Adipocyte (in vitro differentiated cells): ENCODE measurements around the gene CAD.
"Not testable (repeated sequence)": the region's sequence is repeated elsewhere in the genome, so short reads cannot be mapped to it uniquely, and the experiment has no call there.

Experiments
- DNase-seq: peaks from one replicate; pipeline ENCODE4 v3.0.0-alpha.2; 2015; ENCODE audit warnings: low read depth
- H3K27me3 ChIP-seq: replicated peaks from 2 replicates; pipeline ENCODE4 v1.7.0; 2013; ENCODE audit warnings: mild to moderate bottlenecking, low read length, moderate library complexity; ENCODE audit not compliant: control insufficient read depth, insufficient read depth
- H3K36me3 ChIP-seq: 2 replicates; pipeline ENCODE4 v1.7.0; 2013; ENCODE audit warnings: low read length, mild to moderate bottlenecking, moderate library complexity; ENCODE audit not compliant: control insufficient read depth, insufficient read depth, severe bottlenecking
- H3K4me1 ChIP-seq: 2 replicates; pipeline ENCODE4 v1.7.0; 2013; ENCODE audit warnings: mild to moderate bottlenecking, low read length, moderate library complexity; ENCODE audit not compliant: control insufficient read depth, insufficient read depth
- H3K4me3 ChIP-seq: 2 replicates; pipeline ENCODE4 v1.7.0; 2013; ENCODE audit warnings: mild to moderate bottlenecking, low read length, moderate library complexity
- H3K9ac ChIP-seq: 2 replicates; pipeline ENCODE4 v1.7.0; 2013; ENCODE audit warnings: mild to moderate bottlenecking, low read length, moderate library complexity
- H3K9me3 ChIP-seq: 2 replicates; pipeline ENCODE4 v1.7.0; 2013; ENCODE audit warnings: mild to moderate bottlenecking, low read length, moderate library complexity; ENCODE audit not compliant: control insufficient read depth

The CAD gene

GRCh38 chr2:27184115-27184514 is 33.1 kb upstream of the CAD start:
- Histone ChIP-seq H3K27me3 (no peaks in the 10 kb centered on the region), H3K4me3 (no peak overlapping the region), H3K4me1 (peaks cover 91% of the 10 kb centered on the region), H3K9ac (peak overlapping the region; percentile 87), H3K9me3 (no peaks in the 10 kb centered on the region), H3K36me3 (no peaks in the 10 kb centered on the region)
- peak; percentile 43 for DNase-seq

- peak; percentile 70 for DNase-seq
- Histone ChIP-seq H3K27me3 (no peaks in the 10 kb centered on the region), H3K9ac (peak overlapping the region; percentile 87), H3K9me3 (no peaks in the 10 kb centered on the region), H3K4me1 (peaks cover 78% of the 10 kb centered on the region), H3K4me3 (peak overlapping the region; percentile 0), H3K36me3 (no peaks in the 10 kb centered on the region)
These were observed 31.7 kb upstream of the CAD start for GRCh38 chr2:27185331-27186026.

DNA sequence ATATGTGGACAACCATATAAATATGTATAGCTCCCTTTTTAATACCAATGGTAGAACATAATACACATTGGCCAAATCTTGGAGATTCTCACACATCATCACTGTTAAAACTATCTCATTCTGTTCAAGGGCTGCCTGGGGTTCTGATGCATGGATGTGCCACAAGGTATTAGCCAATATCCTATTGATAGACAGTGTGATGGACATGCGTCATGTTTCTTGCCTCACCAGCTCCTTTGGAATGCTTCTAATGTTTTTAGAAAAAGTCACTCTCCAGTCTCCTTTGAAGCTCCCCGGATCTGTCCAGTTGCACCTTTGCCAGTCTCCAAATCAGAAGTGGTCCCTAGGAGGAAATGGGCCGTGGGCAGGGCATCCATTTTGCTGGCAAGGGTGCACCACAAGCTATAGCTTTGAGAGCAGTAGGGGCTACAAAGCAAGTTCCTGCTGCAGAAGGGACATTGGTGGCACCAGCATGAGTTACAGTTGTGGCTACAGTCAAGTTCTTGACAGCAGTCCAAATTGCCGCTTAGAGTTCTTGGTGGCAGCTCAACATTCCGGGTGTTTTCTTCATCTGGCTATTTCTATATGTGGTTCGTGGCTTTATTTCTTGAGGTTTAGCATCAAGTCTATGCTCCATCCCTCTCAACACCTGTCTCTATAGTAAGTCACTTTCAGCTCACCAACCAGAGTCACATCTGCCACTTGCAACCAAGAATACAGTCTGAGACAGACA is 30.4 kb upstream of the CAD start:
- Histone ChIP-seq H3K27me3 (no peaks in the 10 kb centered on the region), H3K9ac (peak overlapping the region; percentile 87), H3K9me3 (no peaks in the 10 kb centered on the region), H3K4me3 (peak overlapping the region; percentile 0), H3K4me1 (peaks cover 72% of the 10 kb centered on the region), H3K36me3 (no peaks in the 10 kb centered on the region)
- DNase-seq = no peak

GRCh38 chr2:27189989-27190388 is 27.2 kb upstream of the CAD start:
- no peaks in the 10 kb centered on the region for H3K27me3 ChIP-seq
- H3K4me1 ChIP-seq = peaks cover 40% of the 10 kb centered on the region
- H3K9ac ChIP-seq = no peak overlapping the region
- H3K9me3 ChIP-seq = no peaks in the 10 kb centered on the region
- H3K36me3 ChIP-seq = no peaks in the 10 kb centered on the region
- DNase-seq = no peak
- H3K4me3 ChIP-seq = no peak overlapping the region

DNA sequence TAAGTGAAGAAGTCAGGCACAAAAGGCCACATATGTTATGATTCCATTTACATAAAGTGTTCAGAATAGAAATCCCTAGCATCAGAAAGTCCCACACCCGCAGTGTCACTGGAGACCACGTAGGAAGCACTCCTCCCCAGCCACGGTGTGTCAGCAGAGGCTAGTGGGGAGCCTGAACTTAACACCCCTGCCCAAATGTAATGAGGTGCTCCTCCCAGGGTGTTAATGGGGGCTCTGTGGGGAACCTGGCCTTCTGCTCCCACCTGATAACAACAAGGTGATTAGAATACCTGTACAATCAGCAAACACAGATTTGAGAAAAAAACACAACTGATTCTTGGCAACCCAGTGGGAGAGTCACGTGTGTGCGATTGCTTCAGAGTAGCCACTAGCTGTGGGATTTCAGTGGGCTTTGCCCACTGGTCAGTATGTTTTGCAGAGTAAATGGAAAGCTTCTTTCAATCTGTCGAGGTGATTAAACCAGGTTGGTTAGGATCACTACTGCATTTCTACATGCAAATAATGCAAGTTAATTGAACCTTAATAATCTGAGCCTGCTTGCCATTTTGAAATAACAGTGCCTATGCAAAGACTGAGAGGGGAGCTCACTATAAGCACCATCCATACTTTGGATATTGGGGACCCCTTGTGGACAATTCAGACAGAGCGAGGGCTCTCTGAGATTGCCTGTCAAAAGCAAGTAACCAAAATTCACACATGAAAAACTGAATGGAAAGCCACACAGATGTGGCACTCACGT is 25.9 kb upstream of the CAD start:
- H3K36me3 ChIP-seq = no peaks in the 10 kb centered on the region
- H3K4me1 ChIP-seq = peaks cover 28% of the 10 kb centered on the region
- no peaks in the 10 kb centered on the region for H3K27me3 ChIP-seq
- no peak overlapping the region for H3K4me3 ChIP-seq
- H3K9me3 ChIP-seq = no peaks in the 10 kb centered on the region
- peak overlapping the region; percentile 56 for H3K9ac ChIP-seq
- peak; percentile 80 for DNase-seq

DNA sequence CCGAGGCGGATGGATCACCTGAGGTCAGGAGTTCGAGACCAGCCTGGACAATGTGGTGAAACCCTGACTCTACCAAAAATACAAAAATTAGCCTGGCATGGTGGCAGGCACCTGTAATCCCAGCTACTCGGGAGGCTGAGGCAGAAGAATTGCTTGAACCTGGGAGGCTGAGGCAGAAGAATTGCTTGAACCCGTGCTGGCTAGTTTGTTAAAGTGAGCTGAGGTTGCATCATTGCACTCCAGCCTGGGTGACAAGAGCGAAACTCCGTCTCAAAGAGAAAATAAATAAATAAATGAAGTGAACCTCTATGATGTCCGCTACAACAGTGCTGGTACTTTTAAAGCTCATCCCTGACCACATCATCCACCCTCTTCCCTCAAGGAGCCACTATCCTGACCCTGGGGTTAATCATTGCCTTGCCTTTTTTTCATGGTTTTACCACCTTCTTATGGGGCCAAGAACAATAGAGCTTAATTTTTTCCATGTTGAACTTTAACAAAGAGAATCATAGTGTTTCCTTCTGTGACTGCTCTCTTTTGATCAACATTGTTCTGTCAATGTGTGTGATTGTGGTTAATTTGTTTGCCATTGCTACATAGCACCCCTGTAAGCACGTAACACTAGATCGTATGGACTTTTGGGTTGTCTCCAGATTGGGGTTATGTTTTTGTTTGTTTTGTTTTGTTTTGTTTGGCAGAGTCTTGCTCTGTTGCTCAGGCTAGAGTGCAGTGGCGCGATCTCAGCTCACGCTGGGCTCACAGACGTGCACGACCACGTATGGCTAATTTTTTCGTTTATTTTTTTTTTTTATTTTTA is 22.4 kb upstream of the CAD start:
- DNase-seq = no peak
- H3K9ac ChIP-seq = no peak overlapping the region
- peaks cover 2% of the 10 kb centered on the region for H3K36me3 ChIP-seq

GRCh38 chr2:27195799-27196198 is 21.4 kb upstream of the CAD start:
- H3K4me3 ChIP-seq, H3K9ac ChIP-seq, H3K9me3 ChIP-seq, DNase-seq, H3K4me1 ChIP-seq, H3K27me3 ChIP-seq: not testable (repeated sequence)
- H3K36me3 ChIP-seq = peaks cover 11% of the 10 kb centered on the region

More for the DNA sequence above, 22.4 kb upstream of the CAD start:
- H3K9me3 ChIP-seq = no peaks in the 10 kb centered on the region
- H3K27me3 ChIP-seq = no peaks in the 10 kb centered on the region
- H3K4me1 ChIP-seq = peaks cover 7% of the 10 kb centered on the region
- H3K4me3 ChIP-seq = no peak overlapping the region

DNA sequence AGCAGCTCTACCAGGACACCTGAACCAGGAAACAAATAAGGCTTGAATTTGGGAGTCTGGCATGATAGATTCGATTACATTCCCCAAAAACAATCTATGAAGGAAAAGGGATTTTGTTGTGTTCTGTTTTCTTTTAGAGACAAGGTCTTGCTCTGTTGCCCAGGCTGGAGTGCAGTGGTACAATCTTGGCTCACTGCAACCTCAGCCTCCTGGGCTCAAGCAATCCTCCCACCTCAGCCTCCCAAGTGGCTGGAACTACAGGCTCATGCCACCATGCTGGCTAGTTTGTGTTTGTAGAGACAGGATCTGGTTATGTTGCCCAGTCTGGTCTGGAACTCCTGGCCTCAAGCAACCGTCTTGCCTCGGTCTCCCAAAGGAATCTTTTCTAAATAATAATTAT is 19.1 kb upstream of the CAD start:
- H3K9me3 ChIP-seq, H3K4me3 ChIP-seq, H3K4me1 ChIP-seq, H3K27me3 ChIP-seq, DNase-seq, H3K9ac ChIP-seq: not testable (repeated sequence)
- H3K36me3 ChIP-seq = peaks cover 30% of the 10 kb centered on the region

- Histone ChIP-seq H3K9ac (no peak overlapping the region), H3K27me3 (no peaks in the 10 kb centered on the region), H3K9me3 (no peaks in the 10 kb centered on the region), H3K4me1 (no peaks in the 10 kb centered on the region), H3K4me3 (no peak overlapping the region), H3K36me3 (peaks cover 36% of the 10 kb centered on the region)
- DNase-seq = no peak
These were observed 18.5 kb upstream of the CAD start for GRCh38 chr2:27198627-27199026.

GRCh38 chr2:27199241-27199640 is 17.9 kb upstream of the CAD start:
- Histone ChIP-seq H3K36me3 (peaks cover 42% of the 10 kb centered on the region), H3K9ac (no peak overlapping the region), H3K4me1 (no peaks in the 10 kb centered on the region), H3K27me3 (no peaks in the 10 kb centered on the region), H3K9me3 (no peaks in the 10 kb centered on the region), H3K4me3 (no peak overlapping the region)
- DNase-seq = no peak

GRCh38 chr2:27201675-27202074 is 15.5 kb upstream of the CAD start:
- Histone ChIP-seq H3K4me3 (no peak overlapping the region), H3K27me3 (no peaks in the 10 kb centered on the region), H3K9ac (no peak overlapping the region), H3K36me3 (peaks cover 66% of the 10 kb centered on the region), H3K9me3 (no peaks in the 10 kb centered on the region), H3K4me1 (no peaks in the 10 kb centered on the region)
- DNase-seq = no peak
